GM21526 (cell line): ENCODE results near the gene SYCE3.

Experiments
- ATAC-seq: cut with Tn5 transposase; IDR thresholded peaks from one replicate; pipeline ENCODE4 v1.9.1; 2021; ENCODE audit warnings: moderate library complexity; ENCODE audit not compliant: unreplicated experiment, low FRiP score

SYCE3 gene

DNA sequence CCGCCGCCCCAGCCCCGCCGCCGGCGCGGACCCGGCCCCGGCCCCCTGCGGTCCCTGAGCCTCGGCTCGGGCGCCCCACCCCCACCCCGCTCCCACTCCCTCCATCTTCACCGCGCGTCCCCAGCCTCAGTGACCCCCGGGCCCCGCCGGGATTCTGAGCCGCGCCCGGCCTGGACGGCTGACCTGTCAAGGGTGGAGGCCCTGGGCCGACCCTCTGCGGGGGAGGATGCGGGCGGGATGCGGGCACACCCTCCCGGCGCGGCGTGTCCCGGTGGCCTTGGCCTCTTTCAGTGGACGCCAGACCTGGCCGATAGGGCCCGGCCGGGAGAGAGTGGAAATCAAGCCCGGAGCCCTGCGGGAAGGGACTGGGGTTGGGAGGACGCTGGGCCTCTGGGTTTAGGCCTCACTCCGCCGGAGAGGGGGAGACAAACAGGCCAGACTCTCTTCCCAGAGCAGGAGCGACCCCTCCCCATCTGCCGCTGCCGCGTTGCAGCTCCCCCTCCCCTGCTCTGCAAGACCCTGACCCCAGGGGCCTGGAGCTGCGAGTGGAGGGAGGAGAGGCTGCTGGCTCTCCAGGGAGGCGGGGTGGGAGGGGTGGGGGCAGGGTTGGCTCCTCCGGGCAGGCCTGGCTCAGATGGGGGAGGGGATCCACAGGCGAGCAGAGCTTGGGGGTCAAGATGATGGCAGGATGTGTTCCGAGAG lies 38.4 kb upstream of the SYCE3 start:
- no peak for ATAC-seq

DNA sequence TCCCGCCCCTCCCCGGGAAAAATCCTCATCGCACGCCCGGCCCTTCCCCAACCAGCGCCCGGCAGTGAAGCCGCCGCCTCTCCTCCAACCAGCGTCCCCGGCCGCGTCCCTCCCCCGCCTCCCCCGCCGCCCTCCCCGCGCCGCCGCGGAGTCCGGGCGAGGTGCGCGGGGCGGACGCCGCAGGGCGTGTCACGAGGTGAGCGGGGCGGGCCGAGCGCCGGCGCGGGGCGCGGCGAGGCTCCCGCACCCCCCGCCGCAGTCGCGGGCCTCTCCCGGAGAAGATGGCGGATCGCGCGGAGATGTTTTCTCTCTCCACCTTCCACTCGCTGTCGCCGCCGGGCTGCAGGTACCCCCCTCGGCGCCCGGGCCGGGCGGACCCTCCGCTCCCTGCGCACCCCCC lies 37.8 kb upstream of the SYCE3 start, which contains the start of gene MAPK8IP2:
Gene MAPK8IP2 (plus strand): TSS at position 256 of the 400 bp plus-strand sequence. CDS start 26 bp downstream, at position 282.
- no peak for ATAC-seq

DNA sequence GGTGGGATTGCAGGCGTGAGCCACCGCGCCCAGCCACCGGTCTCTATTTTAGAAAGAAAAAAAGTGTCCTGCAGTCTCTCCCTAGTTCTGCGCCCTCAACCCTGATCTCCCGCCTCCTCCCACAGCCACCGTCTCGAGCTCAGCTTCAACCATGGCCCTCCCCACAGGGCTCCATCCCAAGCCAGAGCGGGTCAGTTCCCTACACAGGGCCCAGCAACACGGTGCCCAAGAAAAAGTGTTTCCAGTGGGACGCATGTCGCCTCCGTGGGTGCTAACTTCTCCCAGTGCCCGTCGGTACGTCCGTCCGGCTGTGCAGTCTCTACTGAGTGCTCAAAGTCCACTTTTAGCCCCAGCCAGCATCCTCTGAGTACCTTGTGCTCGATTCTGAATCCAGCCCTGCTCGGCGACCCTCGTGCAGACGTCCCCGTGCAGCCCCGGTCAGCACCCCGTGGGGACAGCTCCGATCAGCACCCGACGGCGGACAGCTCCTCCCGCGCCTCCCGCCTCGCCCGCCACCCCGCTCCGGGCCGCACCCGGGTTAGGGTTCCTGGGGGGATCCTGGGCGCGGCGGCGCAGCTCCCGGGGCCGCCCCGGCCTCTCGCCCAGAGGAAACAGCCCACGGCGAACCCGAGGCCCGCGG lies 37.2 kb upstream of the SYCE3 start:
- no peak for ATAC-seq

DNA sequence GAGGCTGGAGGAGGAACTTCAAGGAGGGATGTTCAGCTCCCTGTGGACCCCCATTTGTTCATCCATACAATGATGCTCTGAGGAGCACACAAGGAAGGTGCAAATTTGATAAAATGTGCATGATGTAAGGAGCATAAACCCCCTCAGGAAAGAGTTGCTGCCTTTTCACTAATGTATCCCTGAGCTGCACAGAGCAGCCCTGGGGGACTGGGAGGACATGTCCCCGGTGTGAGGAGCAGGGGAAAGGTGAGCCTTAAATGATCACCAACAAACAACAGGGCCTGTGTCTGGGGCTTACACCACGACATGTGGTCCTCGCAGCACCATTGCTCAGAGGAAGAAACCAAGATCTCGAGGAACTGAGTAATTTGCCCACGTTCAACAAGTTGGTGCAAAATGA lies 34.4 kb upstream of the SYCE3 start:
- no peak for ATAC-seq

DNA sequence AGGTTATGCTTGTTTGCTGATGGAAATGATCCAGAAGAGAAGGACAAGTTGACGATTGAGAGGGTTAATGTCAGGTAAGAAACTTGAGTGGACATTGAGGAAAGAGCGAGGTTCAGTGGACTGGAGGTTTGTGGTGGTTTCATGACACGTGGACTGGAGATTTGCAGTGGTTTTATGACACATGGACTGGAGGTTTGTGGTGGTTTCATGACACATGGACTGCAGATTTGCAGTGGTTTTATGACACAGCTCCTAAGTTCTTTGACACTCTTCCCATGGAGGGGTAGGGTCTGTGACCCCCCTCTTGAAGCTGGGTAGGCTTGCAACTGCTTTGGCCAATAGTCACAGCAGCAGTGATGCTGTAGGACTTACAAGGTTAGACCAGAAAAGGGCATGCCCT lies 32.5 kb upstream of the SYCE3 start:
- ATAC-seq = no peak

DNA sequence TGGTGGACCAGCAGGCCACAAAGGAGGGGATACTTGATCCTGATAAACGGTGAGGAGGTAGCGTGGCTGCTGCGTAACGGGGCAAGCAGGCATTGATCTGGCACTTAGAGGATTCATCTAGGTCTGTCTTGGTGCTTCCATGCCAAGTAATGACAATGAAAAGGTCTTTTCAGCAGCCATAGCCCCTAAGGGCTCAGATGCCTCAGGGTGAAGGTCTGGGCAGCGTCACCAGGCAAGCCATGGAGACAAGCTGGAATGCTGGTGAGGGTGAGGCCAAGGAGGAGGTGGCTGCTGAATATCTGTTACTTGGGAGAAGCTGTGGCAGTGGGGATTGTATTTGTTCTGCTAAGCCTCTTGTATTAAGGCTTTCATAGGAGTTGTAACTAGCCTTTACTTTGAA lies 24.7 kb upstream of the SYCE3 start:
- no peak for ATAC-seq

DNA sequence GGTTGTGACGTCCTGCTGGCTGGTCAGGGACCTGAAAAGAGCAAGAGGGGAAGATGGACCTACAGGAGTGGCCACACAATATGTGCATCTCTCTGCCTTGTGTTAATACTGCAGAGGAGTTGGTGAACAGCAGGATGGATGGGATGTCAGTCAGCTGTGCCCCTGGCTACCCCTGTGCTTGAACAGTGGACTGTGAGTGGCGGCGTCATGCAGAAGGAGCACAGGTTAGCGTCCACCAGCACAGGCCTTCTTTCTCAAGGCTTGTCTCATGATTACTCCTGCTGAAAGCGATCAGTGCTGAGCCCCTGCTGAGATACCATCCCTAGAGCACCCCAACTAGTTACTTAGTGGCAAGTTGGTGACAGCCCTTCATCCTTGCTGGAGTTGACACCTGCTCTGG lies 23.7 kb upstream of the SYCE3 start:
- no peak for ATAC-seq

DNA sequence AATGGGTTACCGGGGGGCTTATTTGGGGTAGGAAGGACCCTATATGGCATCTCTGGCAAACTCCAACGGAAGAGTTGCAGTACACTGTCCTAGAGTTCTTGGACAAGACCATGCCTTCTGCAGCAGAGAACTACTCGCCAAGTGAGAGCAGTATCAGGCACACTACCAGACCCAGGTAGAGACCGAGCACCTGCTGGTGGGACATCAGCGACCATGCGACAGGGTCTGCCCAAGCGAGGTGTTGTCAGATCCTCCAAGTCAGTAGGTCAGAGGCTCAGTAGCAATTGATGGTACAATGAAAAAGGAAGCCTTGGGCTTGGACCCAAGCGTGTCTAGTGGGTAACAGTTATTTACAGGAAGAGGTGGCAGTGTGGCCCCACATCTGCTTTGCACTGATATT lies 23.1 kb upstream of the SYCE3 start:
- ATAC-seq = no peak

DNA sequence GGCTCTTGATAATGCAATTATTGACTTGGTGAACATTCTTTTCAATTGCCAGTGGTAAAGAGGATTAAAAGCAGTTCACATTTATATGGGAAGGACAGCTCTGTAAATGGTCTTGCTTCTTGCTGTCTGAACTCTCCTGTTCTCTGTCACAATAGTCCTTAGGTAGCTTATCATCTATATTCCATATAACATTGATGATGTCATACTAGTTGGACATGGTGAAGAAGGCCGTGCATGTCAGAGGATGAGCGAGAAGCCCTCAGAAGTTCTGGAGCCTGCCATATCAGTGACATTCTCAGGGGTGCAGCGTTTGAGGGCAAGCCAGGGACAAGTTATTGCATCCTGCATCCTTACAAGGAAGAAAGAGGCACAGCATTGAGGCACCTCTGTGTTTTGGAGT lies 22.5 kb upstream of the SYCE3 start:
- no peak for ATAC-seq

DNA sequence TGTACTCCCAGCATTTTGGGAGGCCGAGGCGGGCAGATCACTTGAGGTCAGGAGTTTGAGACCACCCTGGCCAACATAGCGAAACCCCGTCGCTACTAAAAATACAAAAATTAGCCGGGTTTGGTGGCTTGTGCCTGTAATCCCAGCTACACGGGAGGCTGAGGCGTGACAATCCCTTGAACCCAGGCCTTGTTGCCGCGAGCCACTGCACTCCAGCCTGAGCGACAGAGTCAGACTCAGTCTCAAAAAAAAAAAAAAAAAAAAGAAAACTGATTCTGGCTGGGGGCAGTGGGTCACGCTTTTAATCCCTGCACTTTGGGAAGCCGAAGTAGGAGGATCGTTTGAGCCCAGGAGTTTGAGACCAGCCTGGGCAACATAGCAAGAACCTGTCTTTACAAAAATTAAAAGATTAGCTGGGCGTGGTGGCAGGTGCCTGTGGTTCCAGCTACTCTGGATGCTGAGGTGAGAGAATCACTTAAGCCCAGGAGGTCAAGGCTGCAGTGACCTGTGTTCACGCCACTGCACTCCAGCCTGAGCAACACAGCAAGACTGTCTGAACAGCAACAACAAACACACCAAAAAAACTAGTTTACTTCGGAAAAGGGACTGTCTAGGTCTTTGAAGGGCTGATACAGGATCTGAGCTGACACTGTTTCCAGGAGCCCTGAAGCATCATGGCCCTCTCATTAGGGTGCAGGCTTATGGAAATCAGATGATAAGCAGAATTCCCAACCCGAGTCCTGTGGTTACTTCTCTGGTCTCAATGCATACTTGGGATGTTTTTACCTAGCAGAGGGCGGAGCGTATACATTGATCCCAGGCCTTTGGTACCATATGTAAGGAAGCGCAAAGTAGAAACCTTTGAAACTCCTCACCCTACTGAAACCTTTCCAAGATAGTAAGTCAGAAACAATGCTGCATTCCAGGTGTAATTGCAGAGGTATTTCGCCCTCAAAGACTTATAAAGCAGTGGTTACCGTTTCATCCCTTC lies 21.7 kb upstream of the SYCE3 start:
- no peak for ATAC-seq

DNA sequence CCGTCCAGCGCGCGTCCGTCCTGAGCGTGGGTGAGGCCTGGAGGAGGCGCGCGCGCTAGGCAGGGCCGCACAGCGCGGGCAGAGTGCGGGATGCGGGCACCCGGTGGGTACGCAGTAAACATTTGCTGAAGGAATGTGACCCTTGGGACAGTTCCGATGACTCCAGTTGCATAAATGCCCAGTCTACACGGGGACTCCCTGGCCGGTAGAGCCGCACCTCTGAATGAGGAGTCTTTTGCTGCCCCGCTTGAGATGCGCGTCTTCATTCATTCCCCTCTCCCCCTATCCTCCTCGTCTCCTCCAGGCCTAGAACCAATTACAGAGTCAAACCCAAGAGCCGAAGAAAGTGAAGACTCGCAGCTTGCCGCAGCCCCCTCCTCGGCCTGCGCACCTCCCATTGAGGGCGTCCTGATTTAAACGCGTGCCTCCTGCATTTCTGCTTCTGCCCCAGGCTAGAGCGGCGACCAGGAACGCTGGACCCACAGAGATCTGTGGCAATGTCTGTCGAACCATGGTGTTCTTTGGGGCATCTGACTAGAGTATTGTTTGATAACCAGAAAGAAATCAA lies 20.7 kb upstream of the SYCE3 start:
- ATAC-seq = peak; percentile 15

DNA sequence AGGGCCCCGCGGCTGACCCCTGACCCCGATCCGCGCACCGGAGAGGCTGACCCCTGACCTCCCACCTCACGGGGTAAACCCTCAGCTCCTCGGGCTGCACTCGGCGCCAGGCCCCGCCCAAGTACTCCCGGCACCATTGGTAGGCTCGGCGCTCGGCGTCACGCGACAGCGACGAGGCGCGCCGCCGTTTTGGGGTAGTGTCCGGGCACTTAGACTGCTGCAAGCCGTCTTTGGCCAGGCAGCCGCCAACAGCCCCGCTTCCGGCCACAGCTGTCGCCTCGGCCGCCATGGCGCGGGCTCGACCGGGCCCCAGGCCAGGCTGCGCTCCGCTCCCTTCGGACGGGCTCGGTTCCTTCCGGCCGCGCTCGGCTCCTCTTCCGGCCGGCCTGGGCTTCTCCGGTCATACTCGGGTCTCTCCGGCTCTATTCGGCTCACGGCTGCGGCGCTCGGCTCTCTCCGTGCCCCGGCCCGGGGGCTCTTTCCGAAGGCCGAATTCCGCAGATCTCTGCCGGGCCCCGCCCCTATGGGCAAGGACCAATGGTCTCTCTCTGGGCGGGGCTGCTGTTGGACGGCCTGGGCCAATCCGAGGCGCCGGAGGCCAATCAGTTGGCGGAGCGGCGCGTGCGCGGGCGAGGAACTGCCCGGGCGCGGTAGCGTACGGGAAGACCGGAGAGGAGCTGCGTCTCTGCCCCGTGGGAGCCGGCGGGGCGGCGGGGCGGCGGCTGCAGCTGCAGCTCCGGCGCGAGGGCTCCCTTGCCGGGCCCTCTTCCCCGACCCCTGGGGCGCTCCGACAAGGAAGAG lies 20.0 kb upstream of the SYCE3 start, which contains the start of gene CHKB:
Gene CHKB (minus strand): TSS at position 357 of the 801 bp plus-strand sequence. CDS start 68 bp downstream, at position 289.
- peak; percentile 78 for ATAC-seq

DNA sequence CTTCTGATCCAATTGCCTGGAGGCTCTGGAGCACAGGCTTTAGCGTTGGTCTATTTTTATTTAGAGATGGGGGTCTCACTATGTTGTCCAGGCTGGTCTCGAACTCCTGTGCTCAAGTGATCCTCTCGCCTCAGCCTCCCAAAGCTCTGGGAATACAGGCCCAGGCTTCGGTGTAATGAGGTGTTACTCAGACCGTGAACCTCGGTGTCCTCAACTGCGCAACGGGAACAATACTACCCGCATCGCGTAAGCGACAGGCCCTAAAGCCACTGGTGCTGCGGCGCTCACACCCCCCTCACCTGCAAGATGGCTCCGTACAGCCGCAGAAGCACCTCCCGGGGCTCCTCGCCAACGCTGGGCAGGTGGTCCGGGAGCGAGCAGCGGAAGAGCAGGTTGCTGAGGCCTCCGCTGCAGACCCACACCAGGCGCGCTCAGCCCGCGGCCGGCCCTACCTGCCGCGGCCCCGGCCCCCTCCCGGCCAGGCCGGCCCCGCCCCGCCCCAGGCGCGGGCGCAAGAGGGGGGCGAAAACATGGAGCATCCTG lies 19.3 kb upstream of the SYCE3 start:
- ATAC-seq = peak; percentile 19

DNA sequence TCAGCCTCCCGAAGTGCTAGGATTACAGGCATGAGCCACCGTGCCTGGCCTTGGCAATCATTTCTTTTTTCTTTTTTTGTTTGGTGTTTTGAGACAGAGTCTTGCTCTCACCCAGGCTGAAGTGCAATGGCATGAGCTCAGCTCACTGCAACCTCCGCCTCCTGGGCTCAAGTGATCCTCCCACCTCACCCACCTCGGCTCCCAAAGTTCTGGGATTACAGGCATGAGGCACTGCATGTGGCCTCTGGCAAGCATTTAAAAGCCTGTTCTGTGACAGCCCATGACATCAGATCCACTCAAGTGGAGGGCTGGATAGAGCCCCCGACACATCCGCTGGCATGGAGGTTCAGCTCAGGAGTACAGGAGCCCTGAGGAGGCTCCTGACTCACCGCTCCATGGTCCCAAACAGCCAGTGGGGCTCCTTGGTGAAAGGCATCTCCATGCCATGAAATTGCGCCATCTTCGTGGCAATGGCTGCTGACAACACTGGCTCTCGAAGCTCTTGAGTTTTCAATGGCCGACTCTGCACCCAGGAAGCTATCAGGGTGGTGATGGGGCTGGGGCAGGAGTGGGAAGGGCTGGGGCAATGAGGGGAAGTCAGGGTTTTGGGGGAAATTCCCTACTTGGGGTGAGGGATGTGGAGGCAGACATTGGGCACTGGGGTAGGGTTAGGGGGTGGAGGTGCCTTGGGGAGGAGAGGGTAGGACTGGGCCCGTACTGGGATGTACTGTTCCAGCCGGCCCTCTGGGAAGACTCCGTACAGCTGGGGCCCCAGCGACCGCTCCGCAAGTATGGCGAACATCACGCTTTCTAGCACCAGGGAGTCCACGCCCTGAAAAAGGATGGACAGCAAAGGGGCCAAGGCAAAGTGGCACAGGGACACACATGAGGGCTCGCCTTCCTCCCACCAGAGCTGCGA lies 18.6 kb upstream of the SYCE3 start:
- ATAC-seq = no peak

DNA sequence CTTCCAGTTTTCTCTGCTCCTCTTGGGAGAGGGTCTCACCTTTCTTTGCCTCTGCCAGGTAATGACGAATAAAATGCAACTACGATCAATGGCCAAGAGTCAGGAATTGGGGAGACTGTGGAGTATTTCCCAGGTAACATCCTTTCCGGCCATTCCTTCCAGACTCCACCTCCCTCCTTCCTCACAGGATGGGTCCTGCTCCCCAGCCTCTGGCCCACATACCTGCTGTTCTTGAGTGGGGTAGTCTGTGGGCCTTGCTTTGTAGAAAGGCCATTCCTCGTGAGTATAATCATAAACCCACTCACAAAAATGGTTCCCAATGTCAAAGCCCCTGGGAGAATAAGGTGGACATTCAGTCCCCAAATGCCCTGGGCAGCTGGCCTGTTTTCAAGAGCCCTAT lies 17.0 kb upstream of the SYCE3 start:
- no peak for ATAC-seq

DNA sequence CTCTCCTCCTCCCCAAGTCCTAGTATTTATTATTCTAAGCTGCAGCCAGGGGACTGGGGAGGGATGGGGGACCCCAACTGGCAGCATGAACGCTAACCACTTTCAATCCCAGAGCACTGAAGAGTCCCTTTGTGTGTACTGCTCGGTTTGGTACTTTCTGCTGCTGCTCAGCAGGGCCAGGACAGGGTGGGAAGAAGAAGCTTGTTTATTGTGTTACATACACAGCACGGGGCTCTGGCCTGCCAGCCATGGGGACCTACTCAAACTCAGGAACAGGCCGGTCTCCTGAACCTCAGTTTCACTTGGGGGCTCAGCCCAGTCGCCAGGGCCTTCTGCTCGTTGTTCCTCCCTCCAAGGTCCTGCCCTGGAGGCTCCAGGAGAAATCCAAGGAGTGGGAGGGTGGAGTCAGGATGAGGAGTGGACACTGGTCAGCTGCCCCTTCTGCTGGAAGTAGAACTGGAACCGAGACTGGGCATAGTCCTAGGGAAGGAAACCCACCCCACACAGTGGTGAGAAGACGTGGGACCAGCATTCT lies 16.1 kb upstream of the SYCE3 start:
- no peak for ATAC-seq

DNA sequence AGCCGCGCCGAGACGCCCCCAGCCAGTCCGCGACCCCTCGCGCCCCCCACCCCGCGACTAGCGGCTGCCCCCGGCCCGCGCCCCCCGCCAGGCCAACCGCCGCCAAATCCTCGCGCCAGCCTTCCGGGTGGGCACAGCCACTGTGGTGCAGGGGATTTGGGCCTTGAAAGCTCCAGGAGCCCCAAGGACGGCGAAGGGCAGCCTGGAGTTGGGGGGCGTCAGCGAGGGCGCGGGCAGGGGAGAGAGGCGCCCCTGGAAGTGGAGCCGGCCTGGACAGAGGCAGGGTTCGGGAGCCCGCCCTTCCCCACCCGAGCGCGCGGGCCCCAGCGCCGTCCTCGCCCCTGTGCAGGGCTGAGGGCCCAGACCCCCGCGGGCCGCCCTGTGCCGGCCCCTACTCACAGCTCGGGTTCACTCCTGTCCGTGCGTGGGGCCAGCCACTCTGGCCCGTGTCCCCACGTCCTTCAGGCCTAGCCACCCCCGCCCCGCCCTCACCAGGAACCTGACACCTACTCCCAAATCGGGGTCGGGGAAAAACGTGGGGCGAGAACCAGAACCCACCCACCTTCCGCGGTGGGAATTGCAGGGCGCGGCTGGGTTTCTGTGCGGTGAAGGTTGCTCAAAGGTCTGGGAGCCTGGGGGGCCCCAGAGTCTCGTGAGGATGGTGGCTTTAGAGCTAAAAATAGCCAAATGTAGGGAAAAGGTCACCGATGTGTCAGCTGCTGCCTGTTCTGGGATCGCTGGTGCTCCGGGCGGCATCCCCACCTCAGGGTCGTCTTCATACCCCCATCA lies 15.5 kb upstream of the SYCE3 start, which contains the start of gene CPT1B:
Gene CPT1B (minus strand): TSS at position 441 of the 789 bp plus-strand sequence. CDS start 512 bp downstream, outside the sequence.
- no peak for ATAC-seq

DNA sequence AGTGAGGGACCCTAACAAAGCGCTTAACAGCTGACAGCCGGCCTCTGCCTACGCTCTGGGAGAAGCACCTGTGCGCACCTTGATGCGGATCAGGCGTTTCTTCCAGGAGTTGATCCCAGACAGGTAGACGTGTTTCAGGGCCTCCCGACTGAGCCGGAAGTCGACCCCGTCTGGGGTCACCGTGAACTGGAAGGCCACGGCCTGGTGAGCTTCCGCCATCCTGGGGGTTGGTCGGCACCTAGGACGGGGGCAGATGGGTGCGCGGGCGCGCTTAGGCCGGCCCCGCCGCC lies 14.9 kb upstream of the SYCE3 start:
- no peak for ATAC-seq
